Measurements from ENCODE around the gene ADNP. TPM values are rescaled to one million over a fixed set of nuclear protein-coding genes. Genes with fewer than 3 reads are reported as not detected.
A peak's percentile ranks its signal among the peaks of the same experiment; 100 is the strongest.

Gene ADNP
- polyA plus RNA-seq, 3 donors, result 1.4 to 16.6 (median 3.3) TPM

- intact Hi-C loops (cut with micrococcal nuclease), result loop anchor here (1.0 kb wide), 2 partner anchors 22 to 27 kb away; partner anchors contain the start of gene ADNP (in 2 of the 2)
- H3K4me2 ChIP-seq (replicated peaks; ENCODE audit: extremely low read depth, low read length, poor library complexity, severe bottlenecking), result peak within 1 kb of the TSS; percentile 85
Measured at GRCh38 chr20:50957798-50958614, 26.8 kb upstream of the ADNP start, which contains the start of gene DPM1. DPM1 (minus strand) TSS chr20:50958532; CDS start chr20:50958523, 9 bp downstream.

More at GRCh38 chr20:50957798-50958614, 26.8 kb upstream of the ADNP start, which contains the start of gene DPM1:
- Mint-ChIP-seq H3K9me3 (peaks cover 0 to 2% (median 0%) of the 10 kb centered on the region in 7 donors), H3K4me1 (peaks cover 39% of the 10 kb centered on the region), H3K36me3 (peaks cover 32 to 38% of the 10 kb centered on the region in 2 donors), H3K27ac (peak within 1 kb of the TSS; percentile 98 to 99 (median 99)), H3K4me3 (peak within 1 kb of the TSS; percentile 93 to 98), H3K27me3 (ENCODE audit: low read depth in 3 of 3) (peaks cover 0 to 2% (median 0%) of the 10 kb centered on the region in 3 donors)
- DNase-seq, result peak; percentile 16 to 94 (median 93)
- Histone ChIP-seq H3K79me2 (ENCODE audit: insufficient read depth, low read length) (peaks cover 73% of the 10 kb centered on the region), H3K9me3 (replicated peaks in 1 of 2; ENCODE audit: control insufficient read depth in 1 of 2, insufficient read depth in 1 of 2, low read length in 2 of 2) (no peaks in the 10 kb centered on the region), H3K36me3 (replicated peaks in 1 of 2; ENCODE audit: control insufficient read depth in 1 of 2, insufficient read depth in 2 of 2, low read length in 2 of 2) (peaks cover 23 to 34% of the 10 kb centered on the region in 2 donors), H3K27ac (ENCODE audit: low read depth in 1 of 2, low read length in 2 of 2) (peak within 1 kb of the TSS; percentile 91 to 95), H3K9ac (ENCODE audit: insufficient read depth, low read length, poor library complexity, severe bottlenecking) (peak within 1 kb of the TSS; percentile 88), H3K4me3 (replicated peaks in 1 of 3; ENCODE audit: low read depth in 2 of 3, low read length in 3 of 3) (peak within 1 kb of the TSS; percentile 75 to 92 (median 87)), H3K27me3 (ENCODE audit: control insufficient read depth in 2 of 2, insufficient read depth in 2 of 2, low read length in 2 of 2) (no peaks in the 10 kb centered on the region), H4K20me1 (ENCODE audit: insufficient read depth, low read length) (peaks cover 50% of the 10 kb centered on the region), H2AFZ (ENCODE audit: insufficient read depth, low read depth, low read length, poor library complexity, severe bottlenecking) (peak within 1 kb of the TSS; percentile 85), H3K4me1 (ENCODE audit: control insufficient read depth in 1 of 2, insufficient read depth in 2 of 2, low read length in 2 of 2) (peaks cover 27 to 30% of the 10 kb centered on the region in 2 donors)
- no peak for TF ChIP-seq CTCF (IDR thresholded peaks at IDR 0.05)
- WGBS (ENCODE audit: insufficient coverage), result under 1% methylated on average over 41 of the region's 52 CpGs
